AG20443 (cell line): ENCODE measurements around the gene MAP6D1.

Source experiments
- DNase-seq: peaks from one replicate; pipeline ENCODE4 v3.0.0; 2012; ENCODE audit warnings: low spot score, mixed read lengths

Gene MAP6D1

DNA sequence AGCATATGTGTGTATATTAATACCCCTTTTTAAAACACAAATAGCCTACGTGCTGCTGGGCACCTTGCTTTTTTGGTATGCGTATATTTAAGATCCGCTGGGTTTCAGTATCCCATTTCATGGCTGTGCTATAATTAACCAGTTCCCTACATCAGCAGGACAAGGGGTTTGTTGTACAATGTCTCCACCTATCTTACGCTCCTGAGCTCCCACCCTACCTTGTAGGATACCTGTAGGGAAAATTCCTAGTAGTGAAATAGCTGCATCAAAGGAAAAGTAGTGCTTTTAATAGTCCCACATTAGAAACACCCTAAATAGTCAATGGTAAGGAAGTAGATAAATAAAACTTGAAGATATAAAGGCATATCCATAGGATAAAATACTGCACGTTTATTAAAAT is 1.4 kb downstream of the MAP6D1 start:
- DNase-seq, result no peak

DNA sequence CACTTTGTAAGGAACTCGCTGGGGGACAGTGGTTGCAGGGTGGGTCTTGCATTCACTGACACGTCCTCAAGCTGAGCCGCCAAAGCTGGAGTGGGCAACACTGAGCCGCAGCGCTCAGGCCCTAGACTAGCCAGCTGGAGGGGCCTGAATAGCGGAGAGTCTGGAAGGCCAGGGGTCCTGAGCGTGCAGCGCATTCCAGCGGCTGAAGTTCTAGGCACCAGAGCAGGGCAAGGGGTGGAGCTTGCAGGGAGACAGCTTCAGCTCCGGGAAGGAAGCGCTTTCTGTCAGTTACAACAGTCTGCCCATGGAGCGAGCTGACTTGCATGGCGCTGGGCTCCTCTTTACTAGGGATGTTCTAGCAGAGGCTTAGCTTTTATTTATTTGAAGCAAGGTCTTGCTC is 2.7 kb downstream of the MAP6D1 start:
- no peak for DNase-seq

DNA sequence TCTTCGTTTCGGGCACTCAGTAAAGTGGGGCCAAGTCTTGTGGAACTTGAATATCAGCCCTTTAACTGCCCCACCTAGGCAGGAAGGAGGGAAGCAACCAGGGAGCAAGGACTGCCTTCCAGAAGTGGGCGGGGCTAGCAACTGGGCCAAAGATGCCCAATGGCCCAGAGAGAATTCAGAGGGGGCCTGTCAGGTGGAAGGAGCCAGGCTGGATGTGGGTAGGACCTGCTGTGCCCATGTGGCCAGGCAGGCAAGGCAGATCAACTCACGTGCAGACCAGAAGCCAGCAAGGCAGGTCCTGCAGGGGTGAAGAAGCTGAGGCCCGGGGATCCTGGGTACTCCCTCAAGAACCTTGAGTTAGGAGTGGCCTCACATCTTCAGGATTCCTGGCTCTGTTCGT is 5.5 kb downstream of the MAP6D1 start:
- no peak for DNase-seq

DNA sequence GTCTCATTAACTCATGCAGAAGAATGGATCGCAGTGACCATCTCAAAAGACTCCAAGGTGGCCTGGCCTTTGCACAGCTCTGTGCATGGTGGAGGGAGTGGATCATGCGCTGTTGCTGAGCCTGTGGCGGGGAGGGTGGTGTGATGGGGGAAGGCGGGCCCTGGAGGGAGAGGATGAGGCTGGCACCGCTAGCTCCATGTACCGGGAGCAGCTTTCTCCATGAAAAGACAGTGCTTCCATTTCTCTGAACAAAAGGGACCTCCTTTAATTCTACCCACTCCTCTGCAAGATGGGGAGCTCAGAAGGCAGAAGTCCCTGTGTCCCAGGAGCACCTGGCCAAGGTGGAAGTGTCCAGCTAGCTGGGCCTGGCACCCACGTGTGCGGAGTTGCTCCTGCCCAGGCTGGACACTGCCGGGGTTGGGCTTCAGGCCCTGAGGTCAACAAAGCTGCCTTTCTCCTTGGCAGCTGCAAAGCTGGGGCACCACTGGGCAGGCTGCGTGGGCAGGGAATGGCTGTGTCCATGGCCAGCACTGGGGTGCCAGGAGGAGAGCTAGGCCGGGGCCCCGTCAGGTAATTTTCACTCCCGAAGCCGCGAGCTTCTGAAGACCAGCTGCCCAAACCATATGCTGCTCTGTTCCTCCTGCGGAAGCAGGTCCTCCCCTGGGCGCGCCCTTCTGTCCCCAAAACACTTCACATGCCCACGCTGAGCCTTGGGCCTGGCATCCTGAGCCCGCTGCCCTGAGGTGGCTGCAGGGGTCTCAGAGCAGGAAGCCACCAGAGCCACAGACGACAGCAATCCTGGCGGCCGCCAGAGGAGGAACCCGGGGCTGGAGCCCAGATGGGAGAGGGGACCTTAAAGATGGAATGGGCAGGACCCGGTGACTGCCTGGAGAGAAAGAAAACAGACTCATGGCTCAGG is 6.4 kb downstream of the MAP6D1 start:
- DNase-seq, result no peak

DNA sequence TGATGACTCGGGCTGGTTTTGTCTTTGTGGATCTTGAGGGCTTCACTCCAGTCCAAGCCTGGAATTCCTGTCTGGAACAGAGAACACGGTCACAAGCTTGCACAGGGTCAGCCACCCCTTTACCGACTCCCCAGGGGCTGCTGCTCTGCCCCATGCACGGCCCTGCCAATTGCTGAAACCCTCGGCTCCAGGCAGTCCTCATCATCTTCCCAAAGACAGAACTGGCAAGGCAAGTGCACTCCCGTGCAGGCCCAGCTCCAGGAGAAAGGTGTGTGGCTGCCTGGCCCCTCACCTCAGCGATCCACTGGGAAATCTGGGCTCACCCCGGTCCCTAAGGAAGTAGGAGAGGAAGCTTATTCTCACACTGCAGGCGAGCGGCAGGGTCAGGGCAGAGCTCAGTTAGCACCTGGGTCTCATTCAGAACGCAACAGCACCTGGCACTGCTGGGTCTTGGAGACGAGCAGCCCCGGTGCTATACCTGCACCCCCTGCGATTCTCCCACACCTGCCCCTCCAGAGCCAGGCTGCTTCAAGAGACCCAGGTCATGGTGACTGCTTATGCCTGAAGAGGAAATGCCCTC is 7.2 kb downstream of the MAP6D1 start:
- DNase-seq, result no peak

DNA sequence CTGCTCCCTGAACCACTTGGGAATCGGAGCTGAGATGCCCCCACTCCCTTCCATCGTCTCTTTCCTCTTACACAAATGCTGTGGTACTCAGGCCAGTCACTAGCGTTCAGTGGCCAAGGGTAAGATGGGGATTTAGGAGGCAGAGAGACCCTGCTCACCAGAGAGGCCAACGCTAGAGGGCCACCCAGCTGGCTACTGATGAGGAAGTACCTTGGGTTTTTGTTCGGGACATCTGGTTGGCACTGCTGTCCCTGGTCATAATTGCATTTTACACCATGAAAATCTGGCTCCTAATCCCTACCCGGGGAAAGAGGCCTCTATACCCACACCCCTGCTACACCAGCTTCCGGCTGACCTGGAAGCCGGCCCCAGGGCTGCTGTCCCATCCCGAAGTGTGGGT is 7.7 kb downstream of the MAP6D1 start:
- no peak for DNase-seq

DNA sequence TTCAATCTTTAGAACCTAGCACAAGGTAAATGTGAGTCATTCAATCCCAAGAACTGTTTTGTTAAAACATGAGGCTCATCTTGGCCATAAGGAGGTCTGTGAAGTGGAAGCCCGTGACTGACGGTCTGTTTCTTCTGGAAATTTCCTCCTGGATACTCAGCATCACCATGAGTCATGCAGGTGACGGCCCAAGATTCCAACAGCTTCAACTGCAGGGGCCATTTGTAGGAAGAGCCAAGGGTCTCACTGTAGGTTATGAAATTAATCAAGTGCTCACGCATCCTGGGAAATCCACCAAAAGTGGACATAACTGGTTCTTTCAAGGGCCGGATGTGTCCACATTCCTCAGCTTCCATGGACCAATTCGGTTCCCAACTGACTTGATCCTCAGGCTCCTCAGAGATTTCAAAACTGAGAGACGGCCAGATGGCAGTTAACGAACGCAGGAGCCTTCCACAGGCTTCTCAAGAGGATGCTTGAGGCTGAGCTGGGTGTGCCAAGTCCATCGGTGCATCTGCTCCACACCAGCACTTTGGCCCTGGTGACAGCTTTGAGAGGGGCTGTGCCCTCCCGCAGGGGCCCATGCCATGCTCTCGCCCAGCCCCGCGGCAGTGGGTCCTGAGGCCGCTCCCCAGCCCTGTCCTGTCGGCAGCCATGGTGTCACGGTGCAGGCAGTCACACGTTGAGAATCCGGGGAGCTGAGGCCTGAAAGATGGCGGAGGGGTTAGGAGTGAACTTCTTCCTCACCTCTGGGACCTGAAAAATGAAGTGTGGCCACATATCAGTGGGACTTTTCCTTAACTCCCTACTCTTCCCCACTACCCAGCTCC is 8.5 kb downstream of the MAP6D1 start:
- no peak for DNase-seq

DNA sequence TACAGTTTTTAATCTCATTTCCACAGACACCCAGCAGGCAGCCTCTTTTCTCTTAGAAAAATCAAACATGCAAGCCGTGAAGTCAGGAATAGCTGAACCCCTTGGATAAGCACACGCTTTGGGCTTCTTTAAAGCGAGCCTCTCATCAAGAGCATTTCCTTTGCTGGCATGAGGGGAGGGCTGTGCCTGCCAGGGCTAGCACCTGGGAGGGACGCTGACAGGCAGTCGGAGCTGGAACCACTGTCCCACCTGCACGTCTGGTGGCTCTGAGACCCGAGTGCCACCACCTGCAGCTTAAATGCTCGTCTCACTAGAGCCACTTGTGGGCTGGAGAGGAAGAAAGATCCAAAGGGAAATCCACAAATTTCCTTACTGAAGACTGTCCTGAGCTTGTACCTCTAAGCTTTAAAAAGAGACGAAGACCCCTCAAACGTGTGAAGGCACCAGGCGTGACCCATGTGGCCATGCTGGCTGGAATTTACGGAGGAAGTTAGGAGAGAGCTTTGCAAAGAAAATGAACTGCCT is 9.4 kb downstream of the MAP6D1 start:
- no peak for DNase-seq

DNA sequence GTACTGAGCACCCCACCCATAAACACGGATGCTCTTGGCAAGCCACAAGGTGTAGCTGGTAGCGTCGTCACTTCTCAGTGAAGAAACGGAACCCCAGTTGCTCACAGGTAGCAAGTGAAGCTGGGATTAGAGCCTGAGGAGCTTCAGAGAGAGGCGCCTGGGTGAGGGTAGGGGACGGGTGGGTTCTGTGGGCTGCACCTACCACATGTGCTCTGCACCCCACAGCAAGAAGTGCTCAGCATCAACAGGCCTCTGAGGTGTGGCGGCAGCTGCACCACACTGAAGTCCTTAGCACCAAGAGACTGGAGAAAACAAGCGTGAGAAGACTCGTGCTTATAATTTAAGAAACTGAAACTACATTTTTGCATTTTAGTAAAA is 9.8 kb downstream of the MAP6D1 start:
- no peak for DNase-seq

DNA sequence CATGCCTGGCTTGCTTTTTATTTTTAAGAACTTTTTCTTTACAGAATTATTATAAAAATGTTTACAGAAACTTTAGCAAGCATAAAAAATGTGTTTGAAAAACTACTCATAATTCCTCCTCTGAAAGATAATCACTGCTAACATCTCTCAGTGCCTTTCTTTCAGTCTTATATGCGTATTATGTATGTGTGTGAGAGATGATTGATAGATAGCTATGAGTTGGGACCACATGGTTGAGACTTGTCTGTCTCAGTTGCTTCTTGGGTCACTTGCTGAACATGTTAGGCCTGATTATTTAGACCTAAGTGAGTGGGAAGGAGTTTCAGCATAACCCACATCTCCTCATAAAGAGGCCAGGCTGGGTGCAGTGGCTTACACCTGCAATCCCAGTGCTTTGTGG is 11.1 kb downstream of the MAP6D1 start:
- DNase-seq, result no peak

DNA sequence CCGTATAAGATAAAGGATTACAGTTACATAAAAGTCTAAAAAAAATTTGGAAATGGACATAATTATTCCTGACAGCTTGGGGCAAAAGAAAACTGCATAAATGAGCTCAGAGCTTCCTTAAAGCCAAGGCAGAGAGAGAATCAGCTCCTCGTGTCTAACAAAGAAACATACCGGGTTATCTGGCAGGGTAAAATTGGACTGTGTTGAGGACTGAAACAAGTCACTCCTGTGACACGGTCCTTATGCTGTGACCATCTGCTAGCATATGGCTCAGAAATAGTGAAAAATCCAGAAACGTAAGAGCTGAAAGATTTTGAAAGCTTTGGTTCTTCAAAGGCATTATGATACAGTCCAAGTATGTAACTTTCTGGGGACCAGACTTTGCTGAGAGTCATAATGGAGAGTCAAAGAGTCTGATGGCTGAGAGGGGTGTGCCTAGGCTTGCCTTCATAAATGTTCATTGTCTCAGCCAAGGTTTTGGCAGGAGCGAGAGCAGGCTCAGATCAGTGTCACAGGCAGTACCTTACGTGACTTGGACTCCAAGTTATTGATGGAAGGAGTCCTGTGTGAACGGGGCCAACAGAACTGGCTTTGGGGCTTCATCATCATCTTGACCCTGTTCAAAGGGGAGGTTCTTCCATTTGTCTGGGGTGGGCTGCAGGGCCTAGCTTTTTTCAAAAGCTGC is 12.5 kb downstream of the MAP6D1 start:
- peak; percentile 7 for DNase-seq

DNA sequence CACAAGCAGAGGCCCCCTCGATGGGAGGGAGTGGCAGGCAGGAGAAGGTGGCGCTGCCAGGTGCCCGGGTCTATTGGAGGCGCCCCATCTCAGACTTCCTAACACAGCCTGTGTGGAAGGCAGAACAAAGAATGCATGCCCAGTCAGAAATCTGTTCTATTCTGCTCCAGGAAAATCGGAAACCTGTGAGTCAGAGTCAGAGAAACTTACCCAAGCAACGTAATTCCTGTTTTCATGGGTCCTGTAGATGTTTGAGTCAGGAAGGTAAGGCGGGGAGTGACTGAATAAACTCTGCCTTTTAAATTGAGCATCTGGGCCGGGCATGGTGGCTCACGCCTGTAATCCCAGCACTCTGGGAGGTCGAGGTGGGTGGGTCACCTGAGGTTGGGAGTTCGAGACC is 13.7 kb downstream of the MAP6D1 start:
- no peak for DNase-seq

DNA sequence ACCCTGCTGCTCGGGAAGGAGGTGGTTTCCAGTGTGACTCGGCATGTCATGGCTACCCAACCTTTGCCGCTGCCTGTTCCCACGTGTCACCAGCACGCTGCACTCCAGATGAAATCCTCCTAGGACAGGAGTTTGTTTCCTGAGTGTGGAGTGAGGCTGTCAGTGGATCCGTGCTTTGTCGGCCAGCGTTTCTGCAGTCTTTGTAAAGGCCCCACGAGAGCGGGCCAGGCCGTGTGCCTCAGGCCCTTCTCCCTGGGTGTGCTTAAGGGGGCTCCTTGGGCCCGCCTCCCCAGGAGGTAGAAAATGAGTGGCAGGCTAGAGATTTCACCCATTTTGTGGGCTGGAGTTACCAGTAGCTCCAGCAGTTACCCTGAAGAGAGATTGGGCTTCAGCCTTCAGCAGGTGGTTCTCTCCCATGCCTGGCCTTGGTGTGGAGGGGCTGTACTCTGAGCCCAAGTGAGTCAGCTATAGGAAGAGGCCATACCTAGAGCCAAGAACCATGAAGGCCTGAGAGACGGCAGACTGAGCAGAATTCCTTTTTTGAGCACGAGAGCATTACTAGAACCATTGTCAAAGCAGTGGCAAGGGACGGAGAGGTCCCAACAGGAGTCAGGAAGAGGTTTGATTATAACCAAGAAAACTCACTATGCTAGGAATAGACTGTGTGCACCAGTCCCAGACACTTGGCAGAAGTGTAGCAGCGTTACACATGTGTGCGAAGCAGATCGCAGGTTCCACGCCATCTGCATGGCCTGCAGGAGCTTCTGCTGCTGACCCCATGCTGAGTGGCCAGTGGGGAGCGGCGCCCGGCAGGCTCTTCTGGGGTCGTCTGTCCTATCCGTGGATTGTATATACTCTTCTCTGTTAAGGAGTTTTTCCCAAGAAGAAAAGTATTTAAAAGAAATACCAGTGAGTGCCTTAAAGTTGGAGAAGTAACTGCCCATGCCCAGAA is 14.5 kb downstream of the MAP6D1 start:
- no peak for DNase-seq

DNA sequence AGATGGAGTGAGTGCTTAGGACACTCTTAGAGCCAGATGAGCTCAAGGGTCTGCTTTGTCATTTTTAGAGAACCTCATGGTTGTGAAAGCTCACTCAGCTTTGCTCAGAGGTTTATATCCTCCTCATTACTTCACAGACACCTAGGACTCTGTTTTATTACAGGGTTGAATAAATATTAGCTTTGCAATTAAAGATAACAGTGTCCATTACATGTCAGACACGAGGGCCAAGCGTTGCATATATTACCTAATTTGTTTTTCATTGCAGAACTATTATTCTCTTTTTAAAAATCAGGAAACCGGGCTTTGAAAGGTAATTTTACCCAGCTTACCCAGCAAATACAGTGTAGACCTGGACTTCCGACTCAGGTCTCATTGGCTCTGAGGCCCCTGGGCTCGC is 16.1 kb downstream of the MAP6D1 start:
- DNase-seq, result no peak

DNA sequence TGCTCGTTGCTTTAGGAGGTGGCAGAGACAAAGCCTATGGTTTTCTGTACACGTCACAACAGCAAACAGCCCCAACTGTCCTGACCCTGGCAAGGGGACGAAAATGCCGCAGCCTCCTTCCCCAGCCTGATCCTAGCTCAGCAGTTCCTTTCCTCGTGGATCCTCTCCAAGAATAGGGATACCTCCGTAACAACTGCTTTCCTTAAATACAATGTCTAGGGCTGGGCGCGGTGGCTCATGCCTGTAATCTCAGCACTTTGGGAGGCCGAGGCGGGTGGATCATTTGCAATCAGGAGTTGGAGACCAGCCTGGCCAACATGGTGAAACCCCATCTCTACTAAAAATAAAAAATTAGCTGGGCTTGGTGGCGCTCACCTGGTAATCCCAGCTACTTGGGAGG is 17.0 kb downstream of the MAP6D1 start:
- DNase-seq, result no peak

DNA sequence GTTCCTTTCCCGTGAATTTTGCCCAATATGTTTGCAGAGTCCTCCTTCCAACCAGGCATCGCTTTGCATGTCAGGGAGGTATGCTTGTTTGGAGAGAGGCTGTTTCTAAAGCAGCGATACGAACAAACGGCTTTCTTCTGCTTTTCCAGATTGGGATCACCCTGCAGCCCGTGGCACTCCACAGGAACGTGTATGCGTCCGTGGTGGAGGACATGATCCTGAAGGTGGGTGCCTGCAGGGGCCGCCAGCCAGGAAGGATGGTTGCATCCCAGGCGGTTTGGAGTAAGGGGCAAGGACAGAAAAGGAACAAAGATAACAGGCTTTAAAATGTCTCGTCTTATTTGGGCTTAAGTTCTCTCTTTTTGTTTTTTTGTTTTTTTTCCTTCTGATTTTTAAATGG is 17.5 kb downstream of the MAP6D1 start:
- DNase-seq, result no peak

DNA sequence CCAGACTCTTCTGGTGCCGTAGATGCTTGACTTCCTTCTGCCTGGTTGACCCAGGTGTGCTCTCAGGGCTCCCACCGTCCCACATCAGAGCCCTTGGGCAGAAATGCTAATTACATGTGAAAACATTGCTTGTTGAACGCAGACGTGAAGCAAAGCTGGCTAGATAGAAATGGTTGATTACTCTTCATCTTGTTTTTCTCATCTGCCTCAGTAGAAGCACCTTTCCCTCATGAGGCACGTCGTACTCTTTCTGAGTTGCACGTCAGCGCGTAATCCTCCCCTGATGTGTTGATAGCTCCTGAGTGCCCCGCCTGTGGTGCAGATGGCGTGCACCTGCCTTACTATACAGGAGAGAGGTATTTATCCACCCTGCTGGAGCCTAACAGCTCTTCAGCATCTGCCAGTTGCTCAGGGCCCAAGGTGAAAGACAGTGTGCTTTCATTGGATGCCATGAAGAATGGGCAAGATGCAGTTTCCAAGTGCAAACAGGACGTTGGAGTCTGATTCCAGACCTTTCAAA is 18.1 kb downstream of the MAP6D1 start:
- no peak for DNase-seq

DNA sequence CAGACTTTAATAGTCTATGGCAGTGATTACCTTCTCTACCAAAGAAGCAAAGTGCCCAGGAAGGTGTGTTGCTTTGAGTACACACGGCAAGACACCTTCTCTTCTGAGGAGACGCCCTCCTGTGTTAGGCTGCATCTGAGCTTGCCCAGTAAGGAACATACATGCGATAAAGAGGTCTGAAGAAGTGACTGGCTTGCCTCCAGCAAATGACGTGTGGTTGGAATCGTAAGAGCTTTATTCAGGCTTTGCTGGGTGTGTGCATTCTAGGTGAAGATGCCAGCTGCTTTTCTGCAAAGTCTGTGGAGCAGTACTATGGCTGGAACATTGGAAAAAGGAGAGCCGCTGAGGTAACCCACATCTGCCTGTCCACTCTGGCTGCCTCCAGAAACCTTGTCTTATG is 22.4 kb downstream of the MAP6D1 start:
- no peak for DNase-seq

DNA sequence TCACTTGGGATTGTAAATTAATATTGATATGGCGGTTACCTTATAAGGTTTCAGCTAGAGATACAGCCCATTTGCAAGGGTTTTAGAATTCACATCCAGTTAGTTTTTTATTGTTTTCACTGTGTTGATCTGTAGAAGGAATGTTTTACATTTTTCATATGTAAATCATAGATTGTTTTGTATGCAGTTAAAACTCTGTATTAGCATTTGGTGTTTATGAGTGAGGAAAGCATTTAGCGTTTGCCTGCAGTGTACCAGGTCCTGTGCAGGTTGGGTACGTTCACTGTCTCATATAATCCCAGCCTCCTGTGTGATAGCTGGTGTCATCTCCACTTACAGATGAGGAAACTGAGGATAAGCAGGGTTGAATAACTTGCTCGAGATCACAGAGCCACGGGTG is 23.8 kb downstream of the MAP6D1 start:
- no peak for DNase-seq

DNA sequence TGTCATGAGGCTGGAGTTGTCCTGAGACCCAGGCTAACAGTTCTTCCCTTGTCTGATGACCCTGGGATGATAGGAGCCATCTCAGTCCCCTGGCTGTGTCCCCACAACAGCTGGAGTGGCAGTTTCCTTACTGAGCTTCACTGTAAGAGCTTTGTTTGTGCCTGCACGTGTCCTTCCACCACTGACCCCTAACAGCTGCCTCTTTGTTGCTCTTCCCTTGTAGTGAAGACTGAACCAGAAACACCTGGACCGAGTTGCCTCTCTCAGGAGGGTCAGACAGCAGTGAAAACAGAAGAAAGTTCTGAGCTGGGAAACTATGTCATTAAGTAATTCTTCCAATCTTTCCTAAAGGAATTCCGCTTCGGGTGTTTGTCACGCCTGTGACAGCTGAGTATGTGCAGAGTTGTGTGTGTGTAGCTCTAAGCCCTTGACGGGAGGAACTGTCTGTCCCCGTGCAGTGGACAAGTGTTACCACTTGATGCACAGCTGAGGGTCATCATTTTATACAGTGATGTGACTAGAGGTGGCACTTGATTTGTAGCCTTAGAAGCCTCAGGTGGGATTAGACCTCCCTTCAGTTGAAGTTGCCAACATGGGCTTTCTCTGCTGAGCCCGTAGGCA is 25.0 kb downstream of the MAP6D1 start:
- no peak for DNase-seq
